Activated T-cell treated with anti-CD3 and anti-CD28 coated beads, Interleukin-2, amount 50 U/mL, for 24 hours (primary cell): ENCODE data around the gene PHLDA1.

Source experiments
- DNase-seq: peaks from one replicate; pipeline ENCODE4 v3.0.0-alpha.2; 2020
- H3K27ac Mint-ChIP-seq: 2 replicates; pipeline ENCODE4 v1.8.0; 2020; ENCODE audit warnings: mild to moderate bottlenecking, mixed read lengths
- H3K27me3 Mint-ChIP-seq: 2 replicates; pipeline ENCODE4 v1.8.0; 2020; ENCODE audit warnings: mixed read lengths
- H3K36me3 Mint-ChIP-seq: 2 replicates; pipeline ENCODE4 v1.8.0; 2020; ENCODE audit warnings: low read depth, mixed read lengths
- H3K4me1 Mint-ChIP-seq: 2 replicates; pipeline ENCODE4 v1.8.0; 2020; ENCODE audit warnings: low read depth, mixed read lengths
- H3K4me3 Mint-ChIP-seq: 2 replicates; pipeline ENCODE4 v1.8.0; 2020; ENCODE audit warnings: mild to moderate bottlenecking, moderate library complexity, mixed read lengths
- H3K9me3 Mint-ChIP-seq: 2 replicates; pipeline ENCODE4 v1.8.0; 2020; ENCODE audit warnings: mixed read lengths

Gene PHLDA1

GRCh38 chr12:76031414-76032042, at the start of gene PHLDA1:
Gene PHLDA1 (minus strand): TSS chr12:76031776.
- peaks cover 56% of the 10 kb centered on the region for H3K4me1 Mint-ChIP-seq
- peak within 1 kb of the TSS; percentile 95 for H3K4me3 Mint-ChIP-seq
- peaks cover 55% of the 10 kb centered on the region for H3K36me3 Mint-ChIP-seq
- H3K27me3 Mint-ChIP-seq: no peaks in the 10 kb centered on the region
- no peaks in the 10 kb centered on the region for H3K9me3 Mint-ChIP-seq
- H3K27ac Mint-ChIP-seq: peak within 1 kb of the TSS; percentile 98
- peak; percentile 97 for DNase-seq

GRCh38 chr12:76080729-76081415, 49.3 kb upstream of the PHLDA1 start:
- no peak for DNase-seq
- Mint-ChIP-seq H3K36me3 (peaks cover 78% of the 10 kb centered on the region), H3K4me3 (peak overlapping the region; percentile 97), H3K4me1 (peaks cover 73% of the 10 kb centered on the region), H3K27ac (peak overlapping the region; percentile 81), H3K9me3 (no peaks in the 10 kb centered on the region), H3K27me3 (no peaks in the 10 kb centered on the region)

GRCh38 chr12:76080017-76080728, 48.6 kb upstream of the PHLDA1 start:
- H3K36me3 Mint-ChIP-seq: peaks cover 82% of the 10 kb centered on the region
- H3K4me1 Mint-ChIP-seq: peaks cover 71% of the 10 kb centered on the region
- H3K27me3 Mint-ChIP-seq: no peaks in the 10 kb centered on the region
- peak overlapping the region; percentile 36 for H3K4me3 Mint-ChIP-seq
- no peak for DNase-seq
- peak overlapping the region; percentile 81 for H3K27ac Mint-ChIP-seq
- H3K9me3 Mint-ChIP-seq: no peaks in the 10 kb centered on the region

GRCh38 chr12:76078748-76079147, 47.2 kb upstream of the PHLDA1 start:
- Mint-ChIP-seq H3K4me3 (peak overlapping the region; percentile 48), H3K4me1 (peaks cover 78% of the 10 kb centered on the region), H3K27ac (peak overlapping the region; percentile 74), H3K27me3 (no peaks in the 10 kb centered on the region), H3K36me3 (peaks cover 93% of the 10 kb centered on the region), H3K9me3 (no peaks in the 10 kb centered on the region)
- no peak for DNase-seq

DNA sequence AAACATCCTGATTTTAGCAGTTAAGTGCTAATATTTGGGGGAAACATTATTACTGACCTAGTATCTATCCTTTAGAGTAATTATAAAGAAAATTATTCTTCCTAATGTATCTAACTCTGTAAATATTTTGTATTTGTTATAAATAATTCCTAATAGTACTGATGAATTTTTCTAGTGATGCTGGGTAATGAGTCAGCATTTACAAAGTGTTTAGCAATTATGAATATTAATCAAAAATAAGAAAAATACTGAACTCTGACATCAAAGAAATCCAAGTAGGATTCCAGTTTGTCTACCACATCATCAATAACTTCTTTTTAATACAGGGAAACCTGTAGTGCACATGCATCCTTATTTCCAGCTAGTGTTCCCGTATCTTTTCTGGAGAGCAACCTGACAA, 43.9 kb upstream of the PHLDA1 start:
- peaks cover 83% of the 10 kb centered on the region for H3K4me1 Mint-ChIP-seq
- no peak overlapping the region for H3K4me3 Mint-ChIP-seq
- H3K36me3 Mint-ChIP-seq: peaks cover 94% of the 10 kb centered on the region
- DNase-seq: no peak
- no peaks in the 10 kb centered on the region for H3K27me3 Mint-ChIP-seq
- peak overlapping the region; percentile 50 for H3K27ac Mint-ChIP-seq
- H3K9me3 Mint-ChIP-seq: no peaks in the 10 kb centered on the region

- H3K27ac Mint-ChIP-seq: peak overlapping the region; percentile 2
- H3K27me3 Mint-ChIP-seq: no peaks in the 10 kb centered on the region
- H3K4me1 Mint-ChIP-seq: peaks cover 83% of the 10 kb centered on the region
- DNase-seq: no peak
- H3K36me3 Mint-ChIP-seq: peaks cover 94% of the 10 kb centered on the region
- H3K9me3 Mint-ChIP-seq: no peaks in the 10 kb centered on the region
- H3K4me3 Mint-ChIP-seq: no peak overlapping the region
These were observed 43.2 kb upstream of the PHLDA1 start for GRCh38 chr12:76074701-76075336.

- Mint-ChIP-seq H3K27ac (peak overlapping the region; percentile 56), H3K4me3 (no peak overlapping the region), H3K27me3 (no peaks in the 10 kb centered on the region), H3K4me1 (peaks cover 77% of the 10 kb centered on the region), H3K9me3 (no peaks in the 10 kb centered on the region), H3K36me3 (peaks cover 94% of the 10 kb centered on the region)
- no peak for DNase-seq
These were observed 42.0 kb upstream of the PHLDA1 start for GRCh38 chr12:76073561-76073960.

DNA sequence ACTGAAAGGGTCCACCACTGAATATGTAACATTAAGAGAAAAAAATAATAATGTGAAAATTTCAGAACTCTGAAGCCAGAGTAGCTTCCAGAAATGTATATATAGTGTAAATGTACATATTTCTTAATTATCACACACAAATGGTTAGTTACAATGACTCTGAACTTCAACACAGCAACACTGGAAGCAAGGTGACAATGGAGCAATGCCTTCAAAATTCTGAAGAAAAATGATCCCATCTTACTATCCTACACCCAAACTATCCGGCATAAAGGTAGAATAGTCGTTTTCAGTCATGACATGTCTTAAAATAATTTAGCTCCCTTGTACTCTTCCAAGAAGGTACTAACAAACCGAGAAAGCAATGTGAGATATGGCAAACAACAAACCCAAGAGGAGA, 41.0 kb upstream of the PHLDA1 start:
- Mint-ChIP-seq H3K9me3 (no peaks in the 10 kb centered on the region), H3K27ac (no peak overlapping the region), H3K4me3 (no peak overlapping the region), H3K4me1 (peaks cover 79% of the 10 kb centered on the region), H3K36me3 (peaks cover 95% of the 10 kb centered on the region), H3K27me3 (no peaks in the 10 kb centered on the region)
- no peak for DNase-seq

GRCh38 chr12:76069339-76069738, 37.8 kb upstream of the PHLDA1 start:
- H3K27me3 Mint-ChIP-seq: no peaks in the 10 kb centered on the region
- peak overlapping the region; percentile 77 for H3K27ac Mint-ChIP-seq

GRCh38 chr12:76065917-76066316, 34.3 kb upstream of the PHLDA1 start:
- Mint-ChIP-seq H3K4me1 (peaks cover 53% of the 10 kb centered on the region), H3K27ac (no peak overlapping the region), H3K27me3 (no peaks in the 10 kb centered on the region), H3K9me3 (peaks cover 12% of the 10 kb centered on the region), H3K36me3 (peaks cover 100% of the 10 kb centered on the region), H3K4me3 (no peak overlapping the region)
- DNase-seq: no peak

More at GRCh38 chr12:76069339-76069738, 37.8 kb upstream of the PHLDA1 start:
- peaks cover 12% of the 10 kb centered on the region for H3K9me3 Mint-ChIP-seq
- H3K36me3 Mint-ChIP-seq: peaks cover 100% of the 10 kb centered on the region
- peaks cover 63% of the 10 kb centered on the region for H3K4me1 Mint-ChIP-seq
- no peak overlapping the region for H3K4me3 Mint-ChIP-seq
- no peak for DNase-seq

- Mint-ChIP-seq H3K4me3 (no peak overlapping the region), H3K4me1 (peaks cover 53% of the 10 kb centered on the region), H3K36me3 (peaks cover 100% of the 10 kb centered on the region), H3K27me3 (no peaks in the 10 kb centered on the region), H3K27ac (no peak overlapping the region), H3K9me3 (peaks cover 12% of the 10 kb centered on the region)
- no peak for DNase-seq
These were observed 33.3 kb upstream of the PHLDA1 start for GRCh38 chr12:76064904-76065303.

- Mint-ChIP-seq H3K4me3 (no peak overlapping the region), H3K4me1 (peaks cover 32% of the 10 kb centered on the region), H3K9me3 (peaks cover 3% of the 10 kb centered on the region), H3K27ac (peak overlapping the region; percentile 61), H3K27me3 (no peaks in the 10 kb centered on the region), H3K36me3 (peaks cover 100% of the 10 kb centered on the region)
- DNase-seq: no peak
These were observed 28.5 kb upstream of the PHLDA1 start for GRCh38 chr12:76060111-76060510.

- Mint-ChIP-seq H3K27ac (peak overlapping the region; percentile 20), H3K9me3 (no peaks in the 10 kb centered on the region), H3K27me3 (no peaks in the 10 kb centered on the region), H3K4me3 (no peak overlapping the region), H3K36me3 (peaks cover 100% of the 10 kb centered on the region), H3K4me1 (peaks cover 18% of the 10 kb centered on the region)
- DNase-seq: no peak
These were observed 25.8 kb upstream of the PHLDA1 start for GRCh38 chr12:76057326-76057725.

GRCh38 chr12:76055393-76055792, 23.8 kb upstream of the PHLDA1 start:
- Mint-ChIP-seq H3K4me1 (peaks cover 11% of the 10 kb centered on the region), H3K27me3 (no peaks in the 10 kb centered on the region), H3K4me3 (no peak overlapping the region), H3K36me3 (peaks cover 99% of the 10 kb centered on the region), H3K27ac (no peak overlapping the region), H3K9me3 (no peaks in the 10 kb centered on the region)
- no peak for DNase-seq
